IPS-20b (cell line): ENCODE results near the gene HSD17B12.

Experiments
- H3K27ac ChIP-seq: one replicate; pipeline ENCODE4 v1.5.1; 2013; ENCODE audit warnings: low read length
- H3K27me3 ChIP-seq: 2 replicates; pipeline ENCODE4 v1.6.1; 2013; ENCODE audit warnings: mild to moderate bottlenecking, low read length, inconsistent platforms; ENCODE audit not compliant: insufficient read depth
- H3K36me3 ChIP-seq: 2 replicates; pipeline ENCODE4 v1.6.1; 2013; ENCODE audit warnings: low read depth, mild to moderate bottlenecking, inconsistent platforms, low read length, moderate library complexity; ENCODE audit not compliant: insufficient read depth
- H3K4me1 ChIP-seq: 2 replicates; pipeline ENCODE4 v1.6.1; 2013; ENCODE audit warnings: mild to moderate bottlenecking, control low read depth, inconsistent platforms, low read length, moderate library complexity; ENCODE audit not compliant: insufficient read depth
- H3K4me3 ChIP-seq: 2 replicates; pipeline ENCODE4 v1.5.1; 2013; ENCODE audit warnings: mild to moderate bottlenecking, low read length, inconsistent platforms
- H3K9ac ChIP-seq: 2 replicates; pipeline ENCODE4 v1.6.1; 2013; ENCODE audit warnings: low read depth, mild to moderate bottlenecking, inconsistent platforms, low read length, moderate library complexity
- H3K9me3 ChIP-seq: 2 replicates; pipeline ENCODE4 v1.6.1; 2013; ENCODE audit warnings: mild to moderate bottlenecking, low read depth, low read length, inconsistent platforms; ENCODE audit not compliant: insufficient read depth

HSD17B12 gene

DNA sequence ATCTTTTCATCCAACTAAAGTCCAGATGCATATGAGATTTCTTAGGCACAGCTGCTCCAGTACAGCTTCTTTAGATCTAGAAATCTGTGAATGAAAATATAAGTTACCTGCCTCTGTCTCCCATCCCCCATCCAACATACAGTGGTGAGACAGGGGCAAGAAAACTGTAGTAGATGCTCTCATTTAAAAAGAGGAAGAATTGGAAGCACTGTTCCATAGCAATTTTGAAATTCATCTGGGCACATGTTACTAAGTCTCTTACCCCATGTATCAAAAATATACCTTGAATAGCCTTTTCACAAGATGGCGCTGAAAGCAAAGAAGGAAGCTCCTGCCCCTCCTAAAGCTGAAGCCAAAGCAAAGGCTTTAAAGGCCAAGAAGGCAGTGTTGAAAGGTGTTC, 37.8 kb downstream of the HSD17B12 start:
- H3K9ac ChIP-seq = no peak overlapping the region
- H3K4me1 ChIP-seq = no peaks in the 10 kb centered on the region
- H3K27ac ChIP-seq = no peak overlapping the region
- peaks cover 13% of the 10 kb centered on the region; the same call in 1 of the 2 replicates for H3K36me3 ChIP-seq
- H3K4me3 ChIP-seq = no peak overlapping the region
- no peaks in the 10 kb centered on the region for H3K9me3 ChIP-seq
- no peaks in the 10 kb centered on the region for H3K27me3 ChIP-seq

DNA sequence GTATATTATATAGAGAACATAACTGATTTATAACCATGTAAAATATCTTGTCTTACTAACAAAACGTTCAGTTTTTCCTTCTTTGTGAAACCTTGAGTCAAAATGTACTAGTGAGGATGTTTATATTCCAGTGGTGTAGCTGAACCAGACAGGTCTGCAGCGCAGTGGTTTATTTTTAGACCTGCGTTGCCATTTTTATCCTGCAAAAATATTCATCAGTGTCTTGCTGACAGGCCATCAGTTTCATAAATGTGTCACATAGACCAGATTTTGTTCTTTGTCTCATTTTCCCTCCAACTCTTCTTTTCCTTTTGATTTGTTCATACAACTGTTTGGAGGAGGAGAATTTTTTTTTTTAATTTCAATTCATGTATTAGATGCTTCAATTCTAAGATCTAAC, 43.1 kb downstream of the HSD17B12 start:
- H3K9me3 ChIP-seq = no peaks in the 10 kb centered on the region
- H3K4me1 ChIP-seq = no peaks in the 10 kb centered on the region

DNA sequence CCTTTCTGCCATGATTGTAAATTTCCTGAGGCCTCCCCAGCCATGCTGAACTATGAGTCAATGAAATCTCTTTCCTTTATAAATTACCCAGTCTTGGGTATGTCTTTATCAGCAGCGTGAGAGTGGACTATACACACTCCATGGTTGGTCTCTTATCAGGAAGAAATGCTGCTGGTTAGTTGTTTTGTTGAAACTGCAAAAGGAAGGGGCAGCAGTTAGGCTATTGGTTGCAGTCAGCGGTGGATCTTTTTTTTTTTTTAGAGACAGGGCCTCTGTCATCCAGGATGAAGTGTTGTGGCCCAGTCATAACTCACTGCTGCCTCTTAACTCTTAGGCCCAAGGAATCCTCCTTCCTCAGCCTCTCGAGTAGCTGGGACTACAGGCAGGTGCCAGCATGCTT, 51.7 kb downstream of the HSD17B12 start:
- Histone ChIP-seq H3K9ac (no peak overlapping the region), H3K27ac (no peak overlapping the region), H3K4me1 (peaks cover 12% of the 10 kb centered on the region; the same call in 1 of the 2 replicates), H3K4me3 (no peak overlapping the region), H3K9me3 (no peaks in the 10 kb centered on the region), H3K27me3 (no peaks in the 10 kb centered on the region), H3K36me3 (peaks cover 15% of the 10 kb centered on the region)

More for the DNA sequence above, 43.1 kb downstream of the HSD17B12 start:
- H3K4me3 ChIP-seq = no peak overlapping the region
- H3K27me3 ChIP-seq = no peaks in the 10 kb centered on the region
- H3K9ac ChIP-seq = no peak overlapping the region
- peaks cover 7% of the 10 kb centered on the region; the same call in 1 of the 2 replicates for H3K36me3 ChIP-seq
- no peak overlapping the region for H3K27ac ChIP-seq

DNA sequence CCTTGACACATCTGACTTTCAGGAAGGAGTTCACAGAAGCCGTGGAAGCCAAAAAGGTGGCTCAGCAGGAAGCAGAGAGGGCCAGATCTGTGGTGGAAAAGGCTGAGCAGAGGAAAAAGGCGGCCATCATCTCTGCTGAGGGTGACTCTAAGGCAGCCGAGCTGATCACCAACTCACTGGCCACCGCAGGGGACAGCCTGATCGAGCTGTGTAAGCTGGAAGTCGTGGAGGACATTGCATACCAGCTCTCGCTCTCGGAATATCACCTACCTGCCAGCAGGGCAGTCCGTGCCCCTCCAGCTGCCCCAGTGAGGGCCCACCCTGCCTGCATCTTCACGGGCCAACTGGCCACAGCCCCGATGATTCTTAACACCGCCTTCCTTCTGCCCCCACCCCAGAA, 53.7 kb downstream of the HSD17B12 start:
- Histone ChIP-seq H3K9ac (no peak overlapping the region), H3K9me3 (no peaks in the 10 kb centered on the region), H3K27me3 (no peaks in the 10 kb centered on the region), H3K36me3 (peaks cover 15% of the 10 kb centered on the region), H3K27ac (no peak overlapping the region), H3K4me3 (no peak overlapping the region), H3K4me1 (peaks cover 23% of the 10 kb centered on the region)

DNA sequence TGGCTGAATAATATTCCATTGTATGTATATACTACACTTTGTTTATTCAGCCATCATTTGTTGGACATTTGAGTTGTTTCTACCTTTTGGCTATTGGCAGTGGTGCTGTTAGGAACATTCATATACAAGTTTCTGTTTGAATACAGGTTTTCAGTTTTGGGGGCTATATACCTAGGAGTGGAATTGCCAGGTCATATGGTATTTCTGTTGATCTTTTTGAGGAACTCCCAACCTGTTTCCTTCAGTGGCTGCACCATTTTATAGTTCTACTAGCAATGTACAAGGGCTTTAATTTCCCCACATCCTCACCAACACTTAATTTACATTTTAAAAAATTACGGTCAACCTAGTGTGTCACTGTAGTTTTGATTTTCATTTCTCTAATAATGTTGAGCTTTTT, 54.6 kb downstream of the HSD17B12 start:
- Histone ChIP-seq H3K36me3 (peaks cover 15% of the 10 kb centered on the region), H3K27ac (no peak overlapping the region), H3K27me3 (no peaks in the 10 kb centered on the region), H3K4me1 (peaks cover 25% of the 10 kb centered on the region), H3K9me3 (no peaks in the 10 kb centered on the region), H3K4me3 (no peak overlapping the region), H3K9ac (no peak overlapping the region)

DNA sequence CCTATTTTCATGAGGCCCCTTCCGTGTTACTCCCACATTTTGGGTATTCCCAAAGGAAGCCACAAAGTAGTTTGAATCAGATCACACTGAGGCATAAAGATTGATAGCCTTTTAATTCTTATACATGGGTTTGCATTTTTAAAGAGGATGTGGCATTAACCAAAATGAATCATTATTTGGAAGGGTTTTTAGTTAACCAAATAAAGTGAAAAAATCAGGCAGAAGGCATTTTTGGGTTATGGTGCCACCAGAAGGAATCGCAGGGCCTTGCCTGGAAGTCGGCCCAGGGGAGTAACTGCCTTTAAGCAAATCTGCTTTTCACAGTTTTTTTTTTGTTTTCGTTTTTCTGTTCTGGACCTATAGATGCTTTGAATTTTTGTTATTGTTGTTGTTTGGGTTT, 55.4 kb downstream of the HSD17B12 start:
- Histone ChIP-seq H3K9me3 (no peaks in the 10 kb centered on the region), H3K27me3 (no peaks in the 10 kb centered on the region), H3K27ac (no peak overlapping the region), H3K4me1 (peaks cover 25% of the 10 kb centered on the region), H3K9ac (no peak overlapping the region), H3K36me3 (peaks cover 15% of the 10 kb centered on the region), H3K4me3 (no peak overlapping the region)

DNA sequence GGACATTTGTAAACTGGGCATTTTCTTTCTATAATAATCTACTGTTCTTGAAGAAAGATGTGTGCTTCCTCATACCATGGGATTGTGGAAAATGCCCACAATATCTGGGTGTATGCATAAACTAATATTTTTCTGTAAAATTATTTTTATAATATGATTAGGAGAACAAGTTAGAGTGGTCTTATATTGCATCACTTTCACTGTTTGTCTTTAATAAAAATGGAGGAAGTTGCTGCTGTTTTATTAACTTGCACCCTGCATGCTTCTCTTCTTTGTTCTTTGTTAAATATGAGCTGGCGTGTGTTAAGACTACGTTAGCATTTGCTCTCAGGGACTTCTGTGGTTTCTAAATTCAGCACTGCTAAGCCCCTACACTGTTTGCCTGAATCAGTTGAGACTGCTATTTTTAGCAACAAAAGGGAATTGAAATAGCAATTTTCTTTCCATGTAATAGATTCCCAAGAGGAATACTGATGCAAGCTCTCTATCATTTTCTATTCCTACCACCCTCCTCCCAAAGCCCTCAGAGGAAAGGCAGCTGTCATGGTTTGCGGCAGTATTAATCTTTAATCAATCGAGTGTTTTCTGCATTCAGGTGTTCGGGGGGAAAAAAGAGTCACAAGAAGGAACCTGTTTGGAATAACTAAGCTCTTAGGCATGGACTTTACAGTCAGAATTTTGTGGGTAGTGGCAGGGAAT, 56.1 kb downstream of the HSD17B12 start:
- no peaks in the 10 kb centered on the region for H3K9me3 ChIP-seq
- H3K36me3 ChIP-seq = peaks cover 15% of the 10 kb centered on the region
- H3K27me3 ChIP-seq = no peaks in the 10 kb centered on the region
- H3K9ac ChIP-seq = peak overlapping the region; percentile 0; the same call in 1 of the 2 replicates
- H3K4me3 ChIP-seq = no peak overlapping the region
- H3K4me1 ChIP-seq = peaks cover 25% of the 10 kb centered on the region
- peak overlapping the region; percentile 68 for H3K27ac ChIP-seq

DNA sequence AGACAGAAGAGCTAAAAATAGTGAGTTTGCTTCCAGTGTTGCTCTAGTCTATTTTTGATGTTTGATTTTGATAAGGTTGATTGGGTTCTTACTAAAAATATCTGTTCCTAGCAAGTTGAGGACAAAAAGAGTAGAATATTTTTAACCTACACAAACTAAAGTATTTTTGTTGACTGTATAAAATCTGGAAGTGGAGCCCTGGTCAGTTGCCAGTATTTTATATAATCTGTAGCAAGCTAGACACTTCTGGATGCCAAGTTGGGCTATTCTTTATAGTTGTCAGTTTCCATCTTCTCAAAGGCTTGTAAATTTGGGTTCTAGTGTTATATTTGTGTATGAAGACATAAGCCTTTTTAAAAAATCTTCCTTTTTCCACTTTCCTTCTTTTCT, 56.7 kb downstream of the HSD17B12 start:
- peaks cover 15% of the 10 kb centered on the region for H3K36me3 ChIP-seq
- no peaks in the 10 kb centered on the region for H3K27me3 ChIP-seq
- no peak overlapping the region for H3K4me3 ChIP-seq
- peak overlapping the region; percentile 68 for H3K27ac ChIP-seq
- H3K9ac ChIP-seq = peak overlapping the region; percentile 0; the same call in 1 of the 2 replicates
- H3K9me3 ChIP-seq = no peaks in the 10 kb centered on the region
- H3K4me1 ChIP-seq = peaks cover 25% of the 10 kb centered on the region

DNA sequence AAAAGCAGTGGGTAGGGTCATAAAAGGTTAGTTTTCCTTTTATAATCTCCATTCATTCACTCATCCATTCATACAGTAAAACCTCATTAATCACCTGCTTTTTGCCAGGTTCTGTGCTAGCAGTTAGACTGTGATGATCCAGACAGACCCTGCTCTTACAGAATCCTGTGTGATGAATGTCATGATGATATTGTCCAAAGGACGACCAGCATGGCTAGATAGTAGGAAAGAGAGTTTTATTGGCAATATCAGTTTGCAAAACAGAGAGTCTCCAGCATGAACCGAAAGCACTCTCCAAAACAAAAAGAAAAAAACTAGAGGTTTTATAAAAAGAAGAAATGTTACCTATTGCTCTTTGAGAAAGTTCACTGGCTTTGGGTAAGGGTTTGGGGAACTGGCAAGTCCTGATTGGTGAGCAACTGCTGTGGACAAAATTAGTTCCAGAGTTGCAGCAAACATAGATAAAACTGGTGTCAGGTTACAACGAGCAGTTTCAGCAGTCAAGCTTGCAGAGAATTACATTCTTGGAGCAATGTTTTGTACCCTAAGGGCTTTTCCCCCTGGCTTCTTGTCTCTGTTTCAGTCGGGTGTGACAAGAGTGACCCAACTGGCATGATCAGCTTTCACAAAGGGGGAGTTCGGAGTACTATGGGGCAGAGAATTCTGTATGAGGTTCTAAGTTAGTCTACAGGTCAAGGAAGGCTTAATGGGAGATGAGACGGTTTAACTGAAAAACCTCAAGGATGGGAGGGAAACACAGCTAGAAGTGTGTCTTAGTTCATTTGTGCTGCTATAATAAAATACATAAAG, 58.3 kb downstream of the HSD17B12 start:
- Histone ChIP-seq H3K9ac (no peak overlapping the region), H3K4me3 (no peak overlapping the region), H3K27ac (no peak overlapping the region), H3K36me3 (peaks cover 21% of the 10 kb centered on the region), H3K27me3 (no peaks in the 10 kb centered on the region), H3K9me3 (no peaks in the 10 kb centered on the region), H3K4me1 (peaks cover 25% of the 10 kb centered on the region)

DNA sequence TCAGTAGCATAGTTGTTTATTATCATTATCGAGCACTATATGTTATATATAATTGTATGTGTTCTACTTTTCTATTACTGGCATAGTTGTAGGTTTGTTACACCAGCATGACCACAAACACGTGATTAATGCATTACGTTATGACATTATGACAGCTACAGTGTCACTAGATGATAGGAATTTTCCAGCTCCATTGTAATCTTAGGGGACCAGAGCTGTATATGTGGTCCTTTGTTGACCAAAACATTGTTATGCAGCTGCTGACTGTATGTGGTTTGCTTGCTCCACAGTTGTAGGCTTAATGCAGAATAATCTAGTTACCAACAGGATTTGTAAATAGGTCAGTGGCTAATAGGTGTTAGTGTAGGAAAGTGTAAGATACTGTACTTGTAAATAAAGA, 66.1 kb downstream of the HSD17B12 start:
- Histone ChIP-seq H3K9me3 (no peaks in the 10 kb centered on the region), H3K27me3 (no peaks in the 10 kb centered on the region), H3K4me3 (no peak overlapping the region), H3K36me3 (peaks cover 7% of the 10 kb centered on the region; the same call in 1 of the 2 replicates), H3K4me1 (no peaks in the 10 kb centered on the region), H3K9ac (no peak overlapping the region), H3K27ac (no peak overlapping the region)

DNA sequence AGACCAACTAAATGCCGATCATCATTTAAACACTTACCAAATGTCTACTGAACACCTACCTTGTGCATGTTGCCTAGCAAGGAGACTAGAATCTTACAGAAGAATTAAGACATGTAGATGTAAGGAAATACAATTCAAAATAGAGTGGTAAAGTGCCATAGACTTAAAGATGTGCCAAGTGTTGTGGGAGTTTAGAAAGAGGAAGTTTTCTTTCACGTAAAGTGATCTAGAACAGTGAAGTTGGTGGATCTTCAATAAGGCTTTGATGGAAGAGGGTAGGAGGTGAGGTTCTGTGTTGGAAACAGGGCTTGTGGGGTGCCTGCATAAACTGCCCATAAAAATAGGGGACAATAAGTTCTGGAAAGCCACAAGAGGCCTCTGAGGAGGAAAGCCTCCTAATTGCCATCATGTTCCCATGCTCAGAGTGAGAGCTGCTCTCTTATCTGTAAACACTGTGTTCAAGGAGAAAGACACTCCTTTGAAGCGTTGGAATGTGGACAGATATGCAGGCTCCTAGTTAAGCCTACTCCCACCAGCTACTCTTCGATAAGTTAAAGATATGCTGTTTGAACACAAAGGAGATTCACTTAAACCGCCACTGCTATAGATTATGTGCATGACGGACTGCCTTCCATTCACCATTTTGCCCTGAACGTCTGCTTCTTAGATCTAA, 66.7 kb downstream of the HSD17B12 start:
- H3K36me3 ChIP-seq = peaks cover 7% of the 10 kb centered on the region; the same call in 1 of the 2 replicates
- no peaks in the 10 kb centered on the region for H3K9me3 ChIP-seq
- H3K27ac ChIP-seq = no peak overlapping the region
- no peak overlapping the region for H3K4me3 ChIP-seq
- no peaks in the 10 kb centered on the region for H3K27me3 ChIP-seq
- no peak overlapping the region for H3K9ac ChIP-seq
- no peaks in the 10 kb centered on the region for H3K4me1 ChIP-seq
